KOPT-K1 (cell line): ENCODE measurements around the gene UBE2D1.
A peak's percentile ranks its signal among the peaks of the same experiment; 100 is the strongest.

Experiments used
- H3K27ac ChIP-seq: fragments of 200-600 bp; sonication (generic); 2 replicates; pipeline ENCODE4 v1.5.1; 2016; ENCODE audit warnings: antibody characterized with exemption, mild to moderate bottlenecking, low read depth, low read length; ENCODE audit not compliant: poor library complexity, severe bottlenecking
- H3K36me3 ChIP-seq: fragments of 200-600 bp; sonication (generic); 2 replicates; pipeline ENCODE4 v1.5.1; 2017; ENCODE audit warnings: antibody characterized with exemption, mild to moderate bottlenecking, low read length, moderate library complexity; ENCODE audit not compliant: insufficient read depth
- H3K9me3 ChIP-seq: fragments of 200-600 bp; sonication (generic); 2 replicates; pipeline ENCODE4 v1.5.1; 2017; ENCODE audit warnings: antibody characterized with exemption, low read length, mild to moderate bottlenecking; ENCODE audit not compliant: insufficient read depth, poor library complexity, severe bottlenecking

Gene UBE2D1

DNA sequence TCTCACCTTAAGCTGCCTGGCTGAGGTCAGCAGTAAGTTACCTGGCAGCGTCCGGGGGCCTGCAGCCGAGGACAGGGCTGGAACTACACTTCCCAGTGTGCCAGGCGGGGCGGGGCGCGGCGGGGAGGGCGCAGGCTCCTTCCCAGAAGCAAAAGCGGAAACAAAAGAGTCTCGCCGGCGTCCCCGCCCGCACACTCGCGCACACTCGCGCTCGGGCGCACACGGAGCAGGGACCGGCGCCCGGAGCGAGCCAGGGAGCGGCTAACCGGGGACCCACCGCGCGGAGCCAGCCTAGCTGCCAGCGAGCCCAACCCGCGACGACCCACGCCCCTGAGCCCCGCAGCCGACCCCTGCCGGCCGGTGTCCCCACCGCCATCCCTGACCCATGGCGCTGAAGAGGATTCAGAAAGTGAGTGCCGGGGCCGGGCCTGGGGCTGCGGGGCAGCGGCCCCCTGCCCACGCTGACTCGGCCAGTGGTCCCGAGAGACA lies at the start of gene UBE2D1:
UBE2D1 (plus strand) TSS at position 190 of the 489 bp plus-strand sequence; CDS start at position 386, 196 bp downstream.
- peak within 1 kb of the TSS; percentile 54 for H3K27ac ChIP-seq
- no peaks in the 10 kb centered on the region for H3K9me3 ChIP-seq
- no peaks in the 10 kb centered on the region for H3K36me3 ChIP-seq

DNA sequence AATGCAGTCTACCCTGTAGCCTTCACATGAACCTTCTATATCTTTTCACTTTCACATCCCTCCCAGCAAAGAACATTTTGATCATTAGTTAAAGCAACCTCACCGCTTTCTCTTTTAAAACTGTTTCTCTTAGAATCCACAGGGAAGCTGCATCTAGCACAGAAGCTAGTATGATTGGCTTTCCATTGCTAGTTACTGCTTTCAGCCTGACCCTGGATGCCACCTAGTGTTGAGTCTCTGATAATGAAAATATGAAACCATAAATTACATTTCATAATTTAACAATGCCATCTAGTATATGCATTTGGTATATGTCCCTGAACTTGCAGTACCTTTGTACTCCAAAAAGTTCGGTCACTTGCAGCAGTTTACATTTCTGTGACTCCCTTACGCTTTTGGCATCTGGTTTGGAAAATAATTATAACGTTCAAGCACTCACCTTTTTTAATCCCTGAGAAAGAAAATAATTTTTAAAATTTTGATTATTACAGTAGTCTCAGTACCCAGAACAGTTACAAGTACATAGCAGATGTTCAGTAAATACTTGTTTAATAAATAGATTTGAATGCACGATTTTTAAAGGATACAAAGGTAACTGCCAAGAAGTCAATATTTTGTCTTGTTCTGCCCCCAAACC lies 43.1 kb upstream of the UBE2D1 start:
- Histone ChIP-seq H3K36me3 (peaks cover 3% of the 10 kb centered on the region; the same call in 1 of the 2 replicates), H3K27ac (no peak overlapping the region), H3K9me3 (no peaks in the 10 kb centered on the region)

DNA sequence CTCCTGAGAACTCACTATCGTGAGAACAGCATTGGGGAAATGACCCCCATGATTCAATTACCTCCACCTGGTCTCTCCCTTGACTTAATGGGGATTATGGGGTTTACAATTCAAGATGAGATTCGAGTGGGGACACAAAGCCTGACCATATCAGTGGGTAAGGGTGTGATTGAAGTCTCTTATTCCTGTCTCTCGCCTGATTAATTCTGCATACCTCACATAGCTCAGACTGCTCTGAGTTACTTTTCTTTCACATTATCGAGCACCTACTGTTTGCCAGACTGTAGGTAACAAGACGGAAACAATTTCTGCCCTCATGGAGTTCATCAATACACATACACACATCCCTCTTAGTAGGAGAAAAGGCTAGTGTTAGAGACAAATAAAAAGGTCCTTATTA lies 40.8 kb upstream of the UBE2D1 start:
- 0 out of 2 replicates have a peak, but pooled peaks cover 3% of the 10 kb centered on the region for H3K36me3 ChIP-seq
- no peaks in the 10 kb centered on the region for H3K9me3 ChIP-seq
- H3K27ac ChIP-seq = no peak overlapping the region

DNA sequence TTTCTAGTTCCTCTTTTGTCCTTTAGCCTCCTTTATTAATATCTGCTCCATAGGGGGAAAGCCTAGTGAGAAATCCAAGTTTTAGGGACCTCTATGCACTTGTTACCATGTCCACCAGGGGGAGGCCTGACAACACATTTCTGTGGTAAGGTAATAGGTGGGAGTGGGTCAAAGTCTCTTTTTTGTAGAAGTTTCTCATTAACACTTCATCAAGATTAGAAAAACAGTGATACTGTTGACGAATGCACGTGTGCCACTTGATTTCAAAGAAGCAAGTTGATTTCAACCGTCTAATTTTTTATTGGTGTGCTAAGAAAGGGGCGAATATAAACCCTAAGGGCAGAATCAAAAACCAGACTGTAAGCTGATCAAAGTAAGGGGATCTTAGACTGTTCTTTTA lies 35.2 kb upstream of the UBE2D1 start:
- H3K9me3 ChIP-seq = no peaks in the 10 kb centered on the region
- H3K36me3 ChIP-seq = no peaks in the 10 kb centered on the region
- H3K27ac ChIP-seq = no peak overlapping the region

DNA sequence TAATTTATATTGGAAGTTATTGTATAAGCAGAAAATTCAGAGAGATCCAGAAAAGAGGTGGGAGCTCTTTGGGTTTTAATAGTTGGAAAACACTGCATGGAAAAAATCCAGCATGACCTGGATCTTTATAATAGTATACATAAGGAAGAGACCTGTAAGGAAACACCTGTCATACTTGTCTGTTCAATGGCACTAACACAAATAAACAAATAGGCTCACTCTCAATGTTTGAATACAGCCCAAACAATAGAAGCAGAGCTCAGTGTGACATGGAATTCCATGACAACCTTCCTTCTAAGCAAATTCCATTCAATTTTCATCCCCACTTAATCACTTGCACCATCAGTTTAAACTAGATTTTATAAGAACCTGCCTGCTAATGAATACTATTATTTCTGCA lies 34.1 kb upstream of the UBE2D1 start:
- no peaks in the 10 kb centered on the region for H3K36me3 ChIP-seq
- no peak overlapping the region for H3K27ac ChIP-seq
- H3K9me3 ChIP-seq = no peaks in the 10 kb centered on the region

DNA sequence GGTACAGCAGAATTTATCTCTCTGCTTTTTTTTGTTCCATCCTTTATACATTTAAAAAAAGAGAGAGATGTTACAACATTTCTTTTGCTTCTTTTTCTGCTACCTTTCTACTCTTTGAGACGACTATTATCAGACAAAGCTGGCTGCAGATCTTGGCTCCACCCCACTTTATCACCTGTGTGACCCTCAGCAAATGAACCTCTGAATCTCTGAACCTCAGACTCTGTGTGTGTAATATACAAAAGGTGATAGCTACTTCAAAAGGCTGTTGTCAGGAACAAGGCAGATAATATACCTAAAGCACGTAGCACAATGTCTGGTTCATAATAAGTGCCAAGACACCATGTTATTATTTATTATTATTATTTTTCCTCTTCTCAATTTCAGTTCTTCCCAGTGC lies 32.6 kb upstream of the UBE2D1 start:
- Histone ChIP-seq H3K36me3 (no peaks in the 10 kb centered on the region), H3K27ac (no peak overlapping the region), H3K9me3 (no peaks in the 10 kb centered on the region)

DNA sequence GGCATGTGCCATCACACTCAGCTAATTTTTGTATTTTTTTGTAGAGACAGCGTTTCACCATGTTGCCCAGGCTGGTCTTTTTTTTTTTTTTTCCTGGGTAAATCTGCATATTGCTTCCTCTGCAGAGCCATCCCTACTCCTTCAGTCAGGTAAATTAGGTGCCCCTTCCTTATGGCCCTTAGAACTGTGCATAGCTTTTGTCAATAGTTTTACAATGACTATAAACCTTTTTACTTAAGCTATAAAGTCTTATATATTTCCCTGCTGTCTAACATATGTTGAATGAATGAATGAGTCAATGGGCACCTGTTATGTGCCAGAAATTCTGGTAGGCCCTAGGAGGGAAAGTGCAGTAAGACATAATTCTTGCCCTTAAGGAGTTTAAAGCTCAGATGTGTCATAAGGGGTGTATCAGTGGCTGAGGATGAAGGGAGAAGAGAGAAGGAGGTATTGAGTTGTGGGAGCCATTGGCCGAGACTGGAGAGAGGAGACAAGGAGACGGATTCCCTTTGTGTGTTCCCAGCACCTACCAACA lies 30.6 kb upstream of the UBE2D1 start:
- Histone ChIP-seq H3K9me3 (no peaks in the 10 kb centered on the region), H3K27ac (no peak overlapping the region), H3K36me3 (no peaks in the 10 kb centered on the region)

DNA sequence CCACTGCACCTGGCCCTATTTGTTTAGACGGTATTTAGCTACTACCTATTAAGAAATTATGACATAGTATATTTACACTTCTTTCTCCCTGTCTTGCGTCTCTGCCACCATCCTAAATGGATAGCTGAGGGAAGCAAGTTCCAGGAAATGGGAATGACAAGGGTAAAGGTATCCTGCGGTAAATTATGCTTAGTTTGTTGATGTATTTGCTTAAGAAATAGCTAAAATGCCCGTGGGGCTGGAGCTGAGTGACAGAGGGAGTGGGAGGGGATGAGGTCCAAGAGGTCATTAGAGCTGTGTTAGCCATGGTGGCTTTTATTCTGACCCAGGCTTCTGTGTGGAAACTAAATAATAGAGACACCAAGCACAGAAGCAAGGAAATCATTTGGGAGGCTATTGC lies 29.0 kb upstream of the UBE2D1 start:
- Histone ChIP-seq H3K27ac (no peak overlapping the region), H3K9me3 (no peaks in the 10 kb centered on the region), H3K36me3 (no peaks in the 10 kb centered on the region)

DNA sequence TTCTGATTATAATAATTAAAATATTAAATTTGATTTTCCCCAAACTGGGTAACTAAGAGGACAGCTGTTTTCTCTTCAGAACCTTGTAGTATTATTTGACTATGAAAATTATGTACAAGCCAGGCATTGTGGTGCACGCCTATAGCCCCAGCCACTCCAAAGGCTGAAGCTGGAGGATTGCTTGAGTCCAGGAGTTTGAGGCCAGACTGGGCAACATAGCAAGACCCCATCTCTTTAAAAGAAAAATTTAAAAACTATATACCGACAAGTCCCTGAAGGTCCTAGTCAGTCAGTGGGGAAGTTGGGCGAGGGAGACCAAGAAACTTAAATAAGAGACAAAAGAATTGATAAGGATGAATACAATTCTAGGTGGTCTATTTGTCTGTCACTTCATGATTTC lies 27.1 kb upstream of the UBE2D1 start:
- H3K36me3 ChIP-seq = no peaks in the 10 kb centered on the region
- no peak overlapping the region for H3K27ac ChIP-seq
- no peaks in the 10 kb centered on the region for H3K9me3 ChIP-seq

DNA sequence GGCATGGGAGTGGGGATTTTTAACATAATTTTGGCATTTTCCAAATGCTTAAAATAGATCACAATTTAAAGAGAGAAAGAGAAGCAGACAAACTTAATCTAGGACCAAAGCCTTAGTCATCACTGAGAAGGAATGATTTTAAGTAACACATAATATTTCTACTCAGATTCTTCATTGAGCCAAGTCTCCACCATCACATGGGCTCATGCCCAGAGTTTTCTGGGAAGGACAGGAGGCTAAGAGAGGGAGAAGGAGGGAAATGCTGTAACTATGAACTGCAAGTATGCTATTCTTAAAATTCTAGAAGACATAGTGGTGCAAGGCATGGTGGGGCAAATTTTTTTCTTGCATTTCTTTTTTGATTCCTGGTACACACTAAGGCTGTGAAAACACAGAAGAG lies 23.8 kb upstream of the UBE2D1 start:
- no peak overlapping the region for H3K27ac ChIP-seq
- H3K9me3 ChIP-seq = no peaks in the 10 kb centered on the region
- H3K36me3 ChIP-seq = no peaks in the 10 kb centered on the region

DNA sequence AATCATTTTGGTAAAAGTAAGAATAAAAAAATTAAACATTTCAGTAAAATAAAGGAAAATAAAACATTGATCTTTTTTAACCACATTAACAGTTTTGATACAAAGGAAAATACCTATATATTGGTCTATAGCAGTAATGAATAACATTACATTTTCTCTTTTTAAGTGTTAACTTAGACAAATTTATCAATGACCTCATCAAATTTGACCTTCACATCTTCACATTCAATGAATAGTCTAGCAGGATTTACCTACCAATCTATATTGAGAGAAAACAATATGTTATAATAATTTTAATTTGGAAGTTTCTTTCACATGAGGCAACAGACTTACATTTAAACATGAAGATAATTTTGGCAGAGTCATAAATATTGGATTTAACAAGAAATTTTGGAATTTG lies 17.9 kb upstream of the UBE2D1 start:
- Histone ChIP-seq H3K9me3 (no peaks in the 10 kb centered on the region), H3K27ac (no peak overlapping the region), H3K36me3 (no peaks in the 10 kb centered on the region)

DNA sequence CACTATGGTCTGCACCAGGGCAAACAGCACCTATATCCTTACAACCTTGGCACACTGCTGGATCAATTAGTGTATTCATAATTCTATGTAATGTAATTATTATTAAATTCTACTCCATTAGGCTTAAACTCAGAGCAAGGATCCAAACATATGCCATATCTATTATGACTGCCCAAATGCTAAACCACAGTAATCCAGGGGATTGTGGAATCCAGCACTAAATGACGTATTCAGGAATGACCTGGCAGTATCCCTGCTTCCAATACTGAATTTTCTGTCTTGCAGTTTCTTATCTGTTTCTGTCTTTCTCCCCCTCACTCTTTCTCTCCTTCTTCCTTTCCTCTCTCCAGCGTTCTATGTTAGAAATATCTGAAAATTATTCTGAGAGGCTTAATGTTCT lies 16.5 kb upstream of the UBE2D1 start:
- H3K9me3 ChIP-seq = no peaks in the 10 kb centered on the region
- H3K27ac ChIP-seq = no peak overlapping the region
- H3K36me3 ChIP-seq = no peaks in the 10 kb centered on the region

DNA sequence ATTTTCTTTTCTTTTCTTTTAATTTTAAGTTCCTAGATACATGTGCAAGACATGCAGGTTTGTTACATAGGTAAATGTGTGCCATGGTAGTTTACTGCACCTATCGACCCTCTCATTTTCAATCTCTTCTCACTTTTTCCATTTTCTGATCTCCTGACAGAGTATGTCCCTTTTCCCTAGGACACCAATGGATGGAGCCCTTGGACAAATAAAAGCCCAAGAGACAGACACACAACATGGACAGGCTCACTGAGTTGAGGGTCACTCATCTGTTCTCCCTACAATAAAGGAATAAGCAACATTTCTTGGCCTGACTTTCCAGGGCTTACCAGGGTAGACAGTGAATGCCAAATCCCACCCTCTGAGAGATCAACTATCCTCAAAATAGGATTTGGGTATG lies 15.2 kb upstream of the UBE2D1 start:
- Histone ChIP-seq H3K36me3 (no peaks in the 10 kb centered on the region), H3K27ac (no peak overlapping the region), H3K9me3 (no peaks in the 10 kb centered on the region)

DNA sequence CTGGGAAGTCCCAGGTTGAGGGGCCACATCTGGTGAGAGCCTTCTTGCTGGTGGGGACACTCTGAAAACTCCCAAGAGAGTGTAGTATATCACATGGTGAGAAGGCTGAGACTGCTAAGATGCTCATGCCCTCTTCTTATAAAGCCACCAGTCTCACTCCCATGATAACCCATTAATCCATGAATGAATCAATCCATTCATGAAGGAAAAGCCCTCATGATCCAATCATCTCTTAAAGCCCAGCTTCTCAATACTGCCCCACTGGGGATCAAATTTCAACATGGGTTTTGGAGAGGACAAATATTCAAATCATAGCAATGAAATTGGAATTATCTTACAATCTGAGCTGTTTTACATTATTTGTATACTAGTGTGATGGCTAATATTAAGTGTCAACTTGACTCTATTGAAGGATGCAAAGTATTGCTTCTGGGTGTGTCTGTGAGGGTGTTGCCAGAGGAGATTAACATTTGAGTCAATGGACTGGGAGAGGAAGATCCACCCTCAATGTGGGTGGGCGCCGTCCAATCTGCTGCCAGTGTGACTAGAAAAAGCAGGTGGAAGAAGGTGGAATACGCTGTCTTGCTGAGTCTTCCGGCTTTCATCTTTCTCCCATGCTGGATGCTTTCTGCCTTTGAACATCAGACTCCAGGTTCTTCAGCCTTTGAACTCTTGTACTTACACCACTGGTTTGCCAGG lies 14.3 kb upstream of the UBE2D1 start:
- Histone ChIP-seq H3K9me3 (no peaks in the 10 kb centered on the region), H3K27ac (no peak overlapping the region), H3K36me3 (no peaks in the 10 kb centered on the region)

DNA sequence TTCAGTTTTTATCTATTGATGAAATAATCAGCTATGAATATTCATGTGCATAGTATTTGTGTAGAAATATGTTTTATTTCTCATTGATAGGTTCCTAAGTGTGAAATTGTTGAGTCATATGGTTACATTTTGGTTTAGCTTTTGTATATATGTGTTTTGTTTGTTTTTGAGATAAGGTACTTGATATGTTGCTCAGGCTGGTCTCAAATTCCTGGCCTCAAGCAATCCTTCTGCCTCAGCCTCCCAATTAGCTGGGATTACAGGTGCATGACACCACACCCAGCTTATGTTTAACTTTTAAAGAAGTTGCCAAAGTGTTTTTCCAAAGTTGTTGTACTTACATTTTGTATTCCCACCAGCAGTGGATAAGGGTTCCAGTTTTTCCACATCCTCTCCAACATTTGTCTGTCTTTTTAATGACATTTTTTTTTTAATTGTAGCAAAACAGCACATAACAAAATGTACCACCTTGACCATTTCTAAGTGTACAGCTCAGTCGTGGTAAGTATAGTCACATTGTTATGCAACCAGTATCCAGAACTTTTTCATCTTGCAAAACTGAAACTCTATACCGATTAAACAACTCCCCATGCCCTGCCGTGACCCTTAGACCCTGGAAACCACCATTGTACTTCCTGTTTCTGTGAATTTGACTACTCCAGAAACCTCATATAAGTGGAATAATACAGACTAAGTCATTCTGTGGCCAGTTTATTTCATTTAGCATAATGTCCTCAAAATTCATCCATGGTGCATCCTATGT lies 12.6 kb upstream of the UBE2D1 start:
- Histone ChIP-seq H3K36me3 (no peaks in the 10 kb centered on the region), H3K27ac (no peak overlapping the region), H3K9me3 (no peaks in the 10 kb centered on the region)
